ENCODE measurements around the gene RUNX1. TPM values are rescaled to one million over a fixed set of nuclear protein-coding genes. Genes with fewer than 3 reads are reported as not detected.

The RUNX1 gene
- total and polyA plus RNA-seq, 4 donors = 23.3 to 100 (median 33.4) TPM

DNA sequence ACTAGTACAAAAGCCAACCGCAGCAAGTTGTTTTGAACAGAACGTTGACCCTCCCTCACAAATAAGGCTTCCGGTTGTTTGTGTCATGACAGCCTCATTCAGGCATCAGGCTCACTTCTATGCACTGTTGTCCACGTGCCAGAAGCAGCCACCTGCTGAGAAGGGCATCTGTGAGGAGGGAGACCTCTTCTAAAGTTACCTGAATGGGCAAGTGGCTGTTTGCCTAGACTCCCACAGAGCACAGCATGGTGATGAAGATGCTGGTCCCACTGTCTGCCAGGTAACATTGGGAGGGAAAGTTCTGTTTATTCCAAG lies 204.2 kb downstream of the RUNX1 start:
- Histone ChIP-seq H3K27me3 (ENCODE audit: control insufficient read depth in 3 of 3, insufficient read depth in 3 of 3, low read length in 2 of 3) (no peaks in the 10 kb centered on the region), H3K27ac (ENCODE audit: low read depth in 1 of 2, low read length in 1 of 2) (peak overlapping the region in 1 of 2 donors; percentile 80), H3K9me3 (ENCODE audit: control insufficient read depth in 4 of 4, insufficient read depth in 3 of 4, low read length in 3 of 4) (no peaks in the 10 kb centered on the region), H3K4me3 (no peak overlapping the region), H3K4me1 (ENCODE audit: control insufficient read depth in 5 of 5, insufficient read depth in 5 of 5, low read length in 5 of 5) (peaks cover 0 to 23% (median 9%) of the 10 kb centered on the region in 5 donors), H3K36me3 (ENCODE audit: control insufficient read depth in 4 of 4, insufficient read depth in 4 of 4, low read length in 4 of 4) (peaks cover 0 to 14% (median 0%) of the 10 kb centered on the region in 4 donors), H3K9ac (ENCODE audit: insufficient read depth in 1 of 2, low read length in 2 of 2) (peak overlapping the region in 1 of 2 donors; percentile 7)
- TF ChIP-seq, protein P1, sequence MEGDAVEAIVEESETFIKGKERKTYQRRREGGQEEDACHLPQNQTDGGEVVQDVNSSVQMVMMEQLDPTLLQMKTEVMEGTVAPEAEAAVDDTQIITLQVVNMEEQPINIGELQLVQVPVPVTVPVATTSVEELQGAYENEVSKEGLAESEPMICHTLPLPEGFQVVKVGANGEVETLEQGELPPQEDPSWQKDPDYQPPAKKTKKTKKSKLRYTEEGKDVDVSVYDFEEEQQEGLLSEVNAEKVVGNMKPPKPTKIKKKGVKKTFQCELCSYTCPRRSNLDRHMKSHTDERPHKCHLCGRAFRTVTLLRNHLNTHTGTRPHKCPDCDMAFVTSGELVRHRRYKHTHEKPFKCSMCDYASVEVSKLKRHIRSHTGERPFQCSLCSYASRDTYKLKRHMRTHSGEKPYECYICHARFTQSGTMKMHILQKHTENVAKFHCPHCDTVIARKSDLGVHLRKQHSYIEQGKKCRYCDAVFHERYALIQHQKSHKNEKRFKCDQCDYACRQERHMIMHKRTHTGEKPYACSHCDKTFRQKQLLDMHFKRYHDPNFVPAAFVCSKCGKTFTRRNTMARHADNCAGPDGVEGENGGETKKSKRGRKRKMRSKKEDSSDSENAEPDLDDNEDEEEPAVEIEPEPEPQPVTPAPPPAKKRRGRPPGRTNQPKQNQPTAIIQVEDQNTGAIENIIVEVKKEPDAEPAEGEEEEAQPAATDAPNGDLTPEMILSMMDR (IDR thresholded peaks at IDR 0.05; ENCODE audit: control extremely low read depth, extremely low read depth) = no peak
- 51 to 74% methylated on average over 4 of the region's 4 CpGs for WGBS, 2 donors
- DNase-seq (peak in 1 of 3 donors; percentile 11), ATAC-seq (ENCODE audit: insufficient read depth, low FRiP score) (no peak)

GRCh38 chr21:34844013-34844923 lies 204.8 kb downstream of the RUNX1 start:
- no peaks in the 10 kb centered on the region for H3K9me3 ChIP-seq (ENCODE audit: control insufficient read depth in 4 of 4, insufficient read depth in 3 of 4, low read length in 3 of 4)
- DNase-seq = peak in 2 of 3 donors; percentile 26 to 31
- H3K4me1 ChIP-seq (ENCODE audit: control insufficient read depth in 5 of 5, insufficient read depth in 5 of 5, low read length in 5 of 5) = peaks cover 0 to 29% (median 9%) of the 10 kb centered on the region in 5 donors
- H3K27ac ChIP-seq (ENCODE audit: low read depth in 1 of 2, low read length in 1 of 2) = peak overlapping the region in 1 of 2 donors; percentile 80
- no peak for ATAC-seq (ENCODE audit: insufficient read depth, low FRiP score)
- peaks cover 0 to 17% (median 0%) of the 10 kb centered on the region in 4 donors for H3K36me3 ChIP-seq (ENCODE audit: control insufficient read depth in 4 of 4, insufficient read depth in 4 of 4, low read length in 4 of 4)
- 66 to 70% methylated on average over 12 of the region's 12 CpGs for WGBS, 2 donors
- no peaks in the 10 kb centered on the region for H3K27me3 ChIP-seq (ENCODE audit: control insufficient read depth in 3 of 3, insufficient read depth in 3 of 3, low read length in 2 of 3)
- no peak overlapping the region for H3K9ac ChIP-seq (ENCODE audit: insufficient read depth in 1 of 2, low read length in 2 of 2)
- TF ChIP-seq, protein P1 (IDR thresholded peaks at IDR 0.05; ENCODE audit: control extremely low read depth, extremely low read depth) = no peak
- no peak overlapping the region for H3K4me3 ChIP-seq

DNA sequence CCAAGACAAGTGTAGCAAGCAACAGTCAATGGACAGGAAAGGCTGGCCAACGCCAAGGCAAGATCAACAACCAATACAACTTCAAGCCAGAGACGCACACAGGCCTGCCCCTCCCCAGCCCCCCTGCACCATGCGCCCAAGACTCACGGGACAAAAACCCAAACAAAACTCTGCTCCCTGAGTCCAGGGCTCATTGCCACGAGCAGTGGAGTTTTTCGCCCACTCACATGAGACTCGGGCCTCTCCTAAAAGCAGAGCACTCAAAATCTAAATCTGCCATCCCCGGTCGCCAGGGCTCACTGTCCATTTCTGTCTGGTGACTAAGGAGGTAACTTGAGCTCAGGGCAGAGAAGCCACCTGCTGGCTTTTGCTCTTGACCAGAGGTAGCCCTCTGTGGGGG lies 205.5 kb downstream of the RUNX1 start:
- Histone ChIP-seq H3K9me3 (ENCODE audit: control insufficient read depth in 4 of 4, insufficient read depth in 3 of 4, low read length in 3 of 4) (no peaks in the 10 kb centered on the region), H3K4me3 (no peak overlapping the region), H3K4me1 (ENCODE audit: control insufficient read depth in 5 of 5, insufficient read depth in 5 of 5, low read length in 5 of 5) (peaks cover 0 to 33% (median 9%) of the 10 kb centered on the region in 5 donors), H3K27ac (ENCODE audit: low read depth in 1 of 2, low read length in 1 of 2) (peak overlapping the region in 1 of 2 donors; percentile 68), H3K36me3 (ENCODE audit: control insufficient read depth in 4 of 4, insufficient read depth in 4 of 4, low read length in 4 of 4) (peaks cover 0 to 17% (median 0%) of the 10 kb centered on the region in 4 donors), H3K27me3 (ENCODE audit: control insufficient read depth in 3 of 3, insufficient read depth in 3 of 3, low read length in 2 of 3) (no peaks in the 10 kb centered on the region), H3K9ac (ENCODE audit: insufficient read depth in 1 of 2, low read length in 2 of 2) (no peak overlapping the region)
- TF ChIP-seq, protein P1 (IDR thresholded peaks at IDR 0.05; ENCODE audit: control extremely low read depth, extremely low read depth) = no peak
- ATAC-seq (ENCODE audit: insufficient read depth, low FRiP score) = no peak
- WGBS, 2 donors = 68 to 76% methylated on average over 9 of the region's 9 CpGs
- no peak for DNase-seq

Data from lung (tissue), 12 donors.